HCT116 (cell line): ENCODE measurements around the gene MBTD1. TPM values are rescaled to one million over a fixed set of nuclear protein-coding genes. Genes with fewer than 3 reads are reported as not detected.
A peak's percentile ranks its signal among the peaks of the same experiment; 100 is the strongest.

Experiments used
- ATAC-seq: fragments of 200-7000 bp; cut with Tn5 transposase; 2 replicates; pipeline ENCODE4 v1.9.1; 2020; ENCODE audit warnings: mild to moderate bottlenecking, moderate library complexity
- BruUV-seq: library from RNA; stranded (reverse); fragments of 400-500 nt; replicated peaks from 2 replicates; lab custom pipeline; 2021; lab: Mats Ljungman, UMichigan
- CTCF ChIA-PET: fragments of 300-600 bp; sonication (Branson Sonifier 250); formaldehyde crosslinking; loops from one replicate; lab custom pipeline; 2021; ENCODE audit warnings: antibody characterized with exemption; lab: Charles Lee
- POLR2A ChIA-PET: fragments of 300-600, 350-600 bp; sonication (Branson Sonifier 250); formaldehyde crosslinking; loops from one replicate; lab custom pipeline; 2021; ENCODE audit warnings: antibody characterized with exemption; lab: Charles Lee
- RAD21 ChIA-PET, 2 experiments: fragments of 300-600 bp; sonication (Branson Sonifier 250); formaldehyde crosslinking; loops; one replicate each; lab custom pipeline; 2023; ENCODE audit warnings: low total read pairs in 2 of 2; ENCODE audit not compliant: uncharacterized antibody in 2 of 2, unreplicated experiment in 2 of 2, low non-redundant PET in 1 of 2; lab: Charles Lee
- DNase-seq: peaks from one replicate; pipeline ENCODE4 v3.0.0-alpha.2; 2010; ENCODE audit warnings: low read depth, low spot score
- H2AFZ ChIP-seq: fragments of 200-600 bp; shearing (Covaris generic), sonication (generic); 2 replicates; pipeline ENCODE4 v1.6.1; 2017; ENCODE audit warnings: low read depth, mixed run types, mixed read lengths, antibody characterized with exemption, low read length; ENCODE audit not compliant: poor library complexity, severe bottlenecking
- H3K27ac ChIP-seq: 2 replicates; pipeline ENCODE4 v1.5.1; 2012; ENCODE audit warnings: low read depth, low read length
- H3K27me3 ChIP-seq: fragments of 200-600 bp; sonication (generic); 2 replicates; pipeline ENCODE4 v1.6.1; 2016; ENCODE audit warnings: mixed run types, low read length, mixed read lengths; ENCODE audit not compliant: insufficient read depth
- H3K36me3 ChIP-seq, 2 experiments: fragments of 200-500 bp in 1 of 2; fragments of 200-600 bp in 1 of 2; sonication (Bioruptor generic) in 1 of 2; sonication (generic) in 1 of 2; 2 replicates each; pipeline versions ENCODE4 v1.5.1 to v1.6.1; 2014 to 2016; ENCODE audit warnings: low read length in 2 of 2, inconsistent platforms in 1 of 2, mixed read lengths in 1 of 2, mixed run types in 1 of 2; ENCODE audit not compliant: insufficient read depth in 2 of 2, control insufficient read depth in 1 of 2
- H3K4me1 ChIP-seq, 2 experiments: fragments of 200-600 bp in 1 of 2; sonication (generic) in 1 of 2; 2 replicates each; pipeline versions ENCODE4 v1.5.1 to v1.6.1; 2012 to 2017; ENCODE audit warnings: low read length in 2 of 2, inconsistent platforms in 1 of 2, mild to moderate bottlenecking in 1 of 2, mixed read lengths in 1 of 2, mixed run types in 1 of 2, moderate library complexity in 1 of 2; ENCODE audit not compliant: insufficient read depth in 2 of 2, control insufficient read depth in 1 of 2
- H3K4me2 ChIP-seq: fragments of 200-600 bp; sonication (generic); 2 replicates; pipeline ENCODE4 v1.6.1; 2017; ENCODE audit warnings: mixed run types, low read length, mixed read lengths
- H3K4me3 ChIP-seq, 2 experiments: fragments of 200-600 bp in 1 of 2; sonication (generic) in 1 of 2; replicated peaks in 1 of 2; 2 replicates each; pipeline ENCODE4 v1.5.1; 2011 to 2016; ENCODE audit warnings: low read length in 2 of 2, control low read depth in 1 of 2, low read depth in 1 of 2, mild to moderate bottlenecking in 1 of 2, mixed read lengths in 1 of 2, mixed run types in 1 of 2
- H3K79me2 ChIP-seq: fragments of 200-600 bp; sonication (generic); 2 replicates; pipeline ENCODE4 v1.6.1; 2017; ENCODE audit warnings: mild to moderate bottlenecking, mixed run types, low read length, moderate library complexity, mixed read lengths; ENCODE audit not compliant: insufficient read depth
- H3K9ac ChIP-seq: fragments of 200-600 bp; sonication (generic); 2 replicates; pipeline ENCODE4 v1.6.1; 2016; ENCODE audit warnings: low read length, mixed read lengths
- H3K9me2 ChIP-seq: fragments of 200-600 bp; sonication (generic), shearing (Covaris generic); 2 replicates; pipeline ENCODE4 v1.6.1; 2017; ENCODE audit warnings: mixed run types, mild to moderate bottlenecking, moderate library complexity; ENCODE audit not compliant: insufficient read depth
- H3K9me3 ChIP-seq, 2 experiments: fragments of 200-500 bp in 1 of 2; fragments of 200-600 bp in 1 of 2; sonication (Bioruptor generic) in 1 of 2; sonication (generic) in 1 of 2; 2 replicates each; pipeline ENCODE4 v1.6.1; 2014 to 2017; ENCODE audit warnings: low read length in 2 of 2, mixed read lengths in 2 of 2, inconsistent platforms in 1 of 2, low read depth in 1 of 2, mild to moderate bottlenecking in 1 of 2, mixed run types in 1 of 2, moderate library complexity in 1 of 2; ENCODE audit not compliant: control insufficient read depth in 1 of 2, insufficient read depth in 1 of 2
- H4K20me1 ChIP-seq: fragments of 200-600 bp; sonication (generic), shearing (Covaris generic); 2 replicates; pipeline ENCODE4 v1.6.1; 2017; ENCODE audit warnings: mixed run types, mild to moderate bottlenecking, moderate library complexity; ENCODE audit not compliant: insufficient read depth
- CBX3 ChIP-seq: IDR thresholded peaks from 2 replicates; pipeline ENCODE4 v1.6.1; 2012; ENCODE audit warnings: low read depth
- CEBPB ChIP-seq: IDR thresholded peaks from 2 replicates; pipeline ENCODE4 v1.6.1; 2012; ENCODE audit warnings: low read depth
- EGR1 ChIP-seq: IDR thresholded peaks from 2 replicates; pipeline ENCODE4 v1.6.1; 2012; ENCODE audit warnings: low read depth
- ELF1 ChIP-seq: IDR thresholded peaks from 2 replicates; pipeline ENCODE4 v1.6.1; 2012; ENCODE audit warnings: low read depth, borderline replicate concordance
- EZH2 ChIP-seq: fragments of 200-600 bp; sonication (generic); IDR thresholded peaks from 2 replicates; pipeline ENCODE4 v1.6.1; 2017; ENCODE audit warnings: antibody characterized with exemption, mixed run types
- JUND ChIP-seq: IDR thresholded peaks from 2 replicates; pipeline ENCODE4 v1.6.1; 2012
- POLR2AphosphoS5 ChIP-seq: IDR thresholded peaks from 2 replicates; pipeline ENCODE4 v1.6.1; 2011; ENCODE audit warnings: mild to moderate bottlenecking, low read depth, low read length, moderate library complexity
- RAD21 ChIP-seq: IDR thresholded peaks from 2 replicates; pipeline ENCODE4 v1.6.1; 2012; ENCODE audit warnings: low read depth, mild to moderate bottlenecking
- SP1 ChIP-seq: IDR thresholded peaks from 2 replicates; pipeline ENCODE4 v1.6.1; 2012; ENCODE audit warnings: low read depth
- TCF7L2 ChIP-seq: IDR thresholded peaks from 2 replicates; pipeline ENCODE4 v1.7.0; 2011; ENCODE audit warnings: borderline replicate concordance, inconsistent platforms; ENCODE audit not compliant: insufficient read depth, insufficient read length; ENCODE audit errors: extremely low read depth
- ZFX ChIP-seq: fragments of 450-650 bp; IDR thresholded peaks from 2 replicates; pipeline ENCODE4 v1.6.1; 2017
- intact Hi-C: fragments of 100-400 bp; cut with micrococcal nuclease; formaldehyde crosslinking; loops from 2 replicates; pipeline ENCODE4 v1.10.0; 2022
- total RNA-seq: library from RNA; stranded (reverse); gene quantifications from one replicate; pipeline ENCODE4 v1.2.1, GENCODE V29; 2021; ENCODE audit not compliant: unreplicated experiment
- TF ChIP-seq, protein P1 (sequence below): IDR thresholded peaks from 2 replicates; pipeline ENCODE4 v1.6.1; 2012; ENCODE audit warnings: low read depth
- TF ChIP-seq, protein P2 (sequence below): IDR thresholded peaks from 2 replicates; pipeline ENCODE4 v1.6.1; 2011; ENCODE audit warnings: mild to moderate bottlenecking, low read length, moderate library complexity; ENCODE audit not compliant: insufficient replicate concordance; ENCODE audit errors: extremely low read depth
- TF ChIP-seq, protein P3 (sequence below): IDR thresholded peaks from 2 replicates; pipeline ENCODE4 v1.6.1; 2012

MBTD1 gene
- total RNA-seq, 1 experiment from 2014 or later: 27.3 TPM

DNA sequence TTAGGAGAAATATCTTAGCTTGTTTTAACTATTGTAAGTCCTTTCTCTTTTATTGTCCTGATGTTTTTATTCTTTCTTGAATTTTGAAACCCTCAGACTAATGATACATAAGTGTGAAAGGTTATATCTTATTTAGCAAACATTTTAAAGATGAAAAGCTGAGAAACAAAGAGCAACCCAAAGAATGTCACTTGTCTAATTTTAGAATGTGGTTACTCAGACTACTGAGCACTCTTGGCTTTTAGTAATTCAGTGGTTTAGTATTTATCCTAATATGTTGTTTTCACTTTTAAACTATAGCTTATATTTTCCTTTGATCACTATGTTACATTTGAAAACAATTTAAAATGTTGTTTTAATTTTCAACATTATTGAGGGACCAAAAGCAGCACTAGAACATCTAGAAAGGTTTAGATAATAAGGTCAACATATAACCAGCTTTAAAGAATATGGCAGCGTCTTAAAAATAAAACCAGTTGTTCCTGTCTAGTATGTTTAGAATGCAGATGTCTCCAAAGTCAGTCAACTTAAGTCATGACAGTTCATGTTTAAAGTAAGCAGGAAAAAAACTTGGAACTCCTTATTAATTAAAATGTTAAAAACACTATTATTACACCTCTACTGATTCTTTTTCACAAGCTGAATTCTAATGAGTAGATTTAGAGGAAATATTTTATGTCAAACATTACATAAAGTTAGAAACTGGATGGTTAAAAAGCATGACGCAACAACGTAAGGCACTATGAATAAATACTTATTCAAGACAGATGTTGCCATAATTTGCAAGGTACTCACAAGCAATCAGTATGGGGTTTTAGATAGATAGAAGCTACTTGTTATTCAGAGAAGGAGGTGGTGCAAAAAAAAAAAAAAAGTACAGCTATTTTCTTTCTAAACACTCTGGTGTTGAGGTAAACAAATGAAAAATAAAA is 2.4 kb downstream of the MBTD1 start:
- ATAC-seq (no peak), DNase-seq (no peak)
- peak overlapping the region; percentile 88; the same call in 1 of the 2 replicates for H3K4me2 ChIP-seq
- intact Hi-C loops: no loop called here
- CTCF ChIA-PET: no interaction called here
- peaks cover 17 to 30% of the 10 kb centered on the region in 2 experiments for H3K36me3 ChIP-seq
- TF ChIP-seq EZH2: no peak
- TF ChIP-seq, all 23 proteins: peak for 0
- Histone ChIP-seq H3K27me3 (no peaks in the 10 kb centered on the region), H3K4me1 (peaks cover 19% of the 10 kb centered on the region in 2 experiments), H3K9me3 (no peaks in the 10 kb centered on the region), H3K9ac (no peak overlapping the region), H3K27ac (no peak overlapping the region), H3K79me2 (peaks cover 96% of the 10 kb centered on the region), H2AFZ (no peak overlapping the region), H3K4me3 (no peak overlapping the region), H3K9me2 (no peaks in the 10 kb centered on the region), H4K20me1 (peaks cover 23% of the 10 kb centered on the region; the same call in 1 of the 2 replicates)
- BruUV-seq: no TSS peak
- RAD21 ChIA-PET: no interaction called here
- POLR2A ChIA-PET: interaction anchor here (0.6 kb wide), 1 partner anchor 204 kb away, joined by 3 read pairs; no protein-coding TSS in a partner anchor

DNA sequence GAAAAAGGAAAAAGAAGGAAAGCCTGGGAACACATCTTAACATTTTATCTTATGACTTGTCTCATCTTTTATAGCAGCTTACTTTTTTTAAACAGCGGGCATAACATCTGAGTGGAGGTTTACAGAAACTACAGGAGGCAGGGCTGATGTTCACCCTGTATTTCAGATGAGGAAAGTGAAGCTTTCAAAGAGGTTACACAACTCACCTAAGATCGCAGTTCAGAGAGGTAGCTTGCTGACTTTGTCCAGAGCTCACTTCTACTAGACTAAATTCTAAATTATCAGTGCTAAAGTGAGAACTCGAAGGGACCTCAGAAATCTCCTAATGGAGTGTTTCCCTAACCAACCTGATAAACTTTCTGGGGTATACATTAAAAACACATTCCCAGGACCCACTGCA is 3.7 kb downstream of the MBTD1 start:
- Histone ChIP-seq H2AFZ (no peak overlapping the region), H3K4me2 (no peak overlapping the region), H3K79me2 (peaks cover 95% of the 10 kb centered on the region), H3K9me3 (no peaks in the 10 kb centered on the region), H3K27ac (no peak overlapping the region), H3K4me3 (no peak overlapping the region), H4K20me1 (peaks cover 22% of the 10 kb centered on the region; the same call in 1 of the 2 replicates), H3K27me3 (no peaks in the 10 kb centered on the region), H3K9ac (no peak overlapping the region), H3K9me2 (no peaks in the 10 kb centered on the region), H3K36me3 (peaks cover 30% of the 10 kb centered on the region in 2 experiments), H3K4me1 (peaks cover 9 to 10% of the 10 kb centered on the region in 2 experiments)
- BruUV-seq: no TSS peak
- intact Hi-C loops: no loop called here
- no peak for DNase-seq
- ChIA-PET CTCF (no interaction called here), RAD21 (no interaction called here), POLR2A (no interaction called here)
- ATAC-seq: no peak
- TF ChIP-seq, protein P1, sequence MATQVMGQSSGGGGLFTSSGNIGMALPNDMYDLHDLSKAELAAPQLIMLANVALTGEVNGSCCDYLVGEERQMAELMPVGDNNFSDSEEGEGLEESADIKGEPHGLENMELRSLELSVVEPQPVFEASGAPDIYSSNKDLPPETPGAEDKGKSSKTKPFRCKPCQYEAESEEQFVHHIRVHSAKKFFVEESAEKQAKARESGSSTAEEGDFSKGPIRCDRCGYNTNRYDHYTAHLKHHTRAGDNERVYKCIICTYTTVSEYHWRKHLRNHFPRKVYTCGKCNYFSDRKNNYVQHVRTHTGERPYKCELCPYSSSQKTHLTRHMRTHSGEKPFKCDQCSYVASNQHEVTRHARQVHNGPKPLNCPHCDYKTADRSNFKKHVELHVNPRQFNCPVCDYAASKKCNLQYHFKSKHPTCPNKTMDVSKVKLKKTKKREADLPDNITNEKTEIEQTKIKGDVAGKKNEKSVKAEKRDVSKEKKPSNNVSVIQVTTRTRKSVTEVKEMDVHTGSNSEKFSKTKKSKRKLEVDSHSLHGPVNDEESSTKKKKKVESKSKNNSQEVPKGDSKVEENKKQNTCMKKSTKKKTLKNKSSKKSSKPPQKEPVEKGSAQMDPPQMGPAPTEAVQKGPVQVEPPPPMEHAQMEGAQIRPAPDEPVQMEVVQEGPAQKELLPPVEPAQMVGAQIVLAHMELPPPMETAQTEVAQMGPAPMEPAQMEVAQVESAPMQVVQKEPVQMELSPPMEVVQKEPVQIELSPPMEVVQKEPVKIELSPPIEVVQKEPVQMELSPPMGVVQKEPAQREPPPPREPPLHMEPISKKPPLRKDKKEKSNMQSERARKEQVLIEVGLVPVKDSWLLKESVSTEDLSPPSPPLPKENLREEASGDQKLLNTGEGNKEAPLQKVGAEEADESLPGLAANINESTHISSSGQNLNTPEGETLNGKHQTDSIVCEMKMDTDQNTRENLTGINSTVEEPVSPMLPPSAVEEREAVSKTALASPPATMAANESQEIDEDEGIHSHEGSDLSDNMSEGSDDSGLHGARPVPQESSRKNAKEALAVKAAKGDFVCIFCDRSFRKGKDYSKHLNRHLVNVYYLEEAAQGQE: no peak
- TF ChIP-seq CBX3 (no peak), CEBPB (no peak), ZFX (no peak), ELF1 (no peak), JUND (no peak), TCF7L2 (no peak), RAD21 (no peak), EGR1 (no peak), POLR2AphosphoS5 (no peak), SP1 (no peak)
- TF ChIP-seq, protein P2, sequence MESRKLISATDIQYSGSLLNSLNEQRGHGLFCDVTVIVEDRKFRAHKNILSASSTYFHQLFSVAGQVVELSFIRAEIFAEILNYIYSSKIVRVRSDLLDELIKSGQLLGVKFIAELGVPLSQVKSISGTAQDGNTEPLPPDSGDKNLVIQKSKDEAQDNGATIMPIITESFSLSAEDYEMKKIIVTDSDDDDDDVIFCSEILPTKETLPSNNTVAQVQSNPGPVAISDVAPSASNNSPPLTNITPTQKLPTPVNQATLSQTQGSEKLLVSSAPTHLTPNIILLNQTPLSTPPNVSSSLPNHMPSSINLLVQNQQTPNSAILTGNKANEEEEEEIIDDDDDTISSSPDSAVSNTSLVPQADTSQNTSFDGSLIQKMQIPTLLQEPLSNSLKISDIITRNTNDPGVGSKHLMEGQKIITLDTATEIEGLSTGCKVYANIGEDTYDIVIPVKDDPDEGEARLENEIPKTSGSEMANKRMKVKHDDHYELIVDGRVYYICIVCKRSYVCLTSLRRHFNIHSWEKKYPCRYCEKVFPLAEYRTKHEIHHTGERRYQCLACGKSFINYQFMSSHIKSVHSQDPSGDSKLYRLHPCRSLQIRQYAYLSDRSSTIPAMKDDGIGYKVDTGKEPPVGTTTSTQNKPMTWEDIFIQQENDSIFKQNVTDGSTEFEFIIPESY: no peak
- TF ChIP-seq, protein P3, sequence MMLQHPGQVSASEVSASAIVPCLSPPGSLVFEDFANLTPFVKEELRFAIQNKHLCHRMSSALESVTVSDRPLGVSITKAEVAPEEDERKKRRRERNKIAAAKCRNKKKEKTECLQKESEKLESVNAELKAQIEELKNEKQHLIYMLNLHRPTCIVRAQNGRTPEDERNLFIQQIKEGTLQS: no peak
